Measurements from ENCODE around the gene REC8.

The REC8 gene

GRCh38 chr14:24160499-24160849 lies 11.4 kb upstream of the REC8 start:
- DNase-seq, result no peak

DNA sequence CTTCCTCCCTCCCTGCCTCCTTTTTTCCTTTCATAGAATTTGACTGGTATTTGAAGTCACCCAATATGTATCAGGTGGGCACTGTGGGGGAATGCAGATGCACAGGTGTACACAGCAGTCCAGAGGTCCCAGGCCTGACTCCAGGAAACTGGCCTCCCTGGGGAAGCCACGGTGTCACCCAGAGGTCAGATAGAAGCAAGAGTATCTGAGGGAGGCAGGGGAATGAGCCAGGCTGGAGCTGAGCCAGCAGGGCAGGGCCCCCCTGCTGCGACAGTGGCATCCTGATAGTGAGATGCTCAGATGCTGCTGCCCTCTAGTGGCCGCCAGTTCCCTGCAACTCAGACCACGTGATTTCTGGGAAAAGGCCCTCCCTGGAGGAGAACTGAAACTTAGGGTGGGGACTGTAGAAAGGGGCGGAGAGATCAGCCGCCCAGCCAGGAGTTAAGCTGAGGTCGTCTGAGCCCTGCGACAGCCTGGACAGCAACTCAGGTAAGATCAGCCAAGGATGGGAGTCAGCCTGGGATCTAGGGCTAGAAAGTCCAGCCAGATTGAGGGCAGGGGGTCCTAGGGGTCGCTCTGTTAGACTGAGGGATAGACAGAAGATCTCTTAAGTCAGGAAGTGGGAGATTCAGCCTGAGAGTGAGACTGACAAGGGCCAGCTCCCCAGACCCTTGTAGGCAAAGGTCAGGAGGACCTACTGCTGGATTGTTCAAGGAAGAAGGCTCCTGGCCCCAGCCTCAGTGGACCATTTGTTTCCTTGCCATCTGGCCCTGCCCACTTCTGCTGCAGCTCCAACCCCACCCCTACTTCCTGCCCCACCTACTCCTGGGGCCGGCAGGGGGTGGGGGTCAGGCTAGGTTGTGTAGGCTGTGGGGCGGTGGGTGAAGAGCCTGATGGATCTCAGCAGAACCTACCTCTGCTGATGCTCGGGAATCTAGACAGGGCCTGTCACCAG lies 10.8 kb upstream of the REC8 start, which contains the start of gene IRF9:
Gene IRF9 (plus strand): TSS at position 416 of the 955 bp plus-strand sequence. CDS start 880 bp downstream, outside the sequence.
- DNase-seq, result peak; percentile 98

GRCh38 chr14:24162093-24162492 lies 9.8 kb upstream of the REC8 start:
- DNase-seq, result no peak

DNA sequence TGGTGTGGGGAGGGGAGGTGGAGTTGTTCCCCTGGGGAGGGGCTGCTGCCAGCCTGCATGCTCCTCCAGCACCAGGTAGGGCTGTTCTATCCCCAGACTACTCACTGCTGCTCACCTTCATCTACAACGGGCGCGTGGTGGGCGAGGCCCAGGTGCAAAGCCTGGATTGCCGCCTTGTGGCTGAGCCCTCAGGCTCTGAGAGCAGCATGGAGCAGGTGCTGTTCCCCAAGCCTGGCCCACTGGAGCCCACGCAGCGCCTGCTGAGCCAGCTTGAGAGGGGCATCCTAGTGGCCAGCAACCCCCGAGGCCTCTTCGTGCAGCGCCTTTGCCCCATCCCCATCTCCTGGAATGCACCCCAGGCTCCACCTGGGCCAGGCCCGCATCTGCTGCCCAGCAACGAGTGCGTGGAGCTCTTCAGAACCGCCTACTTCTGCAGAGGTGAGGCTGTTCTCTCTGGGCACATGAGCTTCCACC lies 7.3 kb upstream of the REC8 start:
- no peak for DNase-seq

DNA sequence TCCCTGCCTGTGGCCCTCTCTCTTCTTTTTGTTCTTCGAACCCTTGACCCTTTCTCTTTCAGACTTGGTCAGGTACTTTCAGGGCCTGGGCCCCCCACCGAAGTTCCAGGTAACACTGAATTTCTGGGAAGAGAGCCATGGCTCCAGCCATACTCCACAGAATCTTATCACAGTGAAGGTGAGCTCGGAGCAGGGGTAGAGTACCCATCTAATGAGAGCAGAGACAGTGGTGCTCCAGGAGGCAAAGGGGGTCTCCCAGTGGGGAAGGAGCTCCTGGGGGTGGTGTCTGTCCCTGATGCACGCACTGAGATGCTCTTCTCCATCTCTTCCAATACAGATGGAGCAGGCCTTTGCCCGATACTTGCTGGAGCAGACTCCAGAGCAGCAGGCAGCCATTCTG lies 6.1 kb upstream of the REC8 start:
- no peak for DNase-seq

DNA sequence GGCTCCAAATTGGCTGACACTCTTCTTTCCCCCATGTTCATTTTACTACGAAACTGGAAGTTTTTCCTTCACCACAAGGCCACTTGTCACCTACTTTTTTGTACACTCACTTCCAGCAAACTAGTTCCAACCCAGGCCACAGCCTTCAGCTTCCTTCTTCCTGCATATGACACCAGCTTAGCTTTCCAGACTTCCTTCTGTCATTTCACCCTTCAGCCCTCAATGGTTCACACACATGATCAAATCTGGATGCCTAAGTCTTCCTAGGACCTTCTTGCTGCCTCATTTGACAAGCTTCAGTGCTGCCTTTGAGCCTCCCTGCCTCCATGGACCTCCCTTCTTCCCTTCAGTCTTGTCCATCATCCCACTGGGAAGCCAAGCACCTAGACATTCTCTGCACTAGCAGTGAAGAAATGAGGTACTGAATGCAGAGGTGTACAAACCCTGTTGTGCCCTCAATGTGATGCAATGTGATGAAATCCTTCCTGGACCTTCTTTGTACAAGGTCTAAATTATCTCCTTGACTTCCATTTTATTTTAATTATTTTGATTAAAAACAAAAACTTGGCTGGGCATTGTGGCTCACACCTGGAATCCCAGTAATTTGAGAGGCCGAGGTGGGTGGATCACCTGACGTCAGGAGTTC lies 4.3 kb upstream of the REC8 start:
- no peak for DNase-seq

GRCh38 chr14:24172261-24172860 lies 481 bp downstream of the REC8 start:
- no peak for DNase-seq

GRCh38 chr14:24172871-24173281 lies 996 bp downstream of the REC8 start:
- no peak for DNase-seq

DNA sequence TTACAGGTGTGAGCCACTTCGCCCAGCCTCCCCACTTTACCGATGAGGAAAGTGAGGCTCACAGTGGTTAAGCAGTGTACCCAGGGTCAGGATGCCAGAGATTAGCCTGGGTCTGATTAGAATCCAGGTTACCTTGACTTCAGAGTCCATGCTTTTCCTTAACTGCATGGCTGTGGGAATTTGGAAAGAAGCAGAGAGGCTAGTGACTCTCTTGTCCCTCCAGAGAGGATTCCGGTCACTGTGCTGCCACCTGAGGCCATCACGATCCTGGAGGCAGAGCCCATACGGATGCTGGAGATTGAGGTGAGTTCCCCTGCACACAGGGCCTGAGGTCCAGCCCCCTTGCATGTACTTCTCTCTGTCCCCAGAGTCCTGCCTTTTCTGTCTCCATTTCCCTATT lies 4.7 kb downstream of the REC8 start:
- no peak for DNase-seq

GRCh38 chr14:24177041-24177825 lies 5.4 kb downstream of the REC8 start:
- DNase-seq, result no peak

GRCh38 chr14:24177891-24178290 lies 6.0 kb downstream of the REC8 start:
- DNase-seq, result no peak

DNA sequence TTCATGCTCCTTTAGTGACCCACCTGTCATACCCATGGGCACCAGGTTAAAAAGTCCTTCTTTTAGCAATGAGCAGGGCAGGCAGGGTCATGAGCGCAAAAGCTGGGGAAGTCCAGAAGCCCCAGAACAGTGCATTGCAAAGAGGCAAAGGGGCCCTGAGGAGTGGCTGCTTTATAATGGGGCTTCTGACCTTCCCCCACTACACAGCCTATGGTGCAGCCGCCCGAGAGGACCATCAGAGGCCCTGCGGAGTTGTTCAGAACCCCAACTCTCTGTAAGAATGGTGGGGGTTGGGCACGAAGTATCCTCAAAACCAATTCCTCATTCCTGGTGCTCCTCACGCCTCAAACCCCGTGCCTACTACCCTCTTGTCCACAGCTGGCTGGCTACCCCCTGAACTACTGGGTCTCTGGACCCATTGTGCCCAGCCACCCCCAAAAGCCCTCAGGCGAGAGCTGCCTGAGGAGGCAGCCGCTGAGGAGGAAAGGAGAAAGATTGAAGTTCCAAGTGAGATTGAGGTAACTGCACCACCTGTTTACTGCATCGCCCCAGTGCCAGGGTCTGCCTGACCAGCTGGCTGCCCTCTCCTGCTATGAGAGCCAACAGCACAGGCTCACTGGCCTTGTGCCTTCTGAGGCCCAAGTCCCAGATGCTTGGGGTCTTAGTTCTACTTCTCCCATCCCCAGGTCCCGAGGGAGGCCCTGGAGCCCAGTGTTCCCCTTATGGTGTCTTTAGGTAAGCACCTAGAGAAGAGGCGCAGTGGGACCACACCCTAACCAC lies 6.7 kb downstream of the REC8 start:
- no peak for DNase-seq

- no peak for DNase-seq
Observed at GRCh38 chr14:24179294-24179960, 7.5 kb downstream of the REC8 start.

GRCh38 chr14:24179961-24180796 lies 8.3 kb downstream of the REC8 start:
- DNase-seq, result no peak

DNA sequence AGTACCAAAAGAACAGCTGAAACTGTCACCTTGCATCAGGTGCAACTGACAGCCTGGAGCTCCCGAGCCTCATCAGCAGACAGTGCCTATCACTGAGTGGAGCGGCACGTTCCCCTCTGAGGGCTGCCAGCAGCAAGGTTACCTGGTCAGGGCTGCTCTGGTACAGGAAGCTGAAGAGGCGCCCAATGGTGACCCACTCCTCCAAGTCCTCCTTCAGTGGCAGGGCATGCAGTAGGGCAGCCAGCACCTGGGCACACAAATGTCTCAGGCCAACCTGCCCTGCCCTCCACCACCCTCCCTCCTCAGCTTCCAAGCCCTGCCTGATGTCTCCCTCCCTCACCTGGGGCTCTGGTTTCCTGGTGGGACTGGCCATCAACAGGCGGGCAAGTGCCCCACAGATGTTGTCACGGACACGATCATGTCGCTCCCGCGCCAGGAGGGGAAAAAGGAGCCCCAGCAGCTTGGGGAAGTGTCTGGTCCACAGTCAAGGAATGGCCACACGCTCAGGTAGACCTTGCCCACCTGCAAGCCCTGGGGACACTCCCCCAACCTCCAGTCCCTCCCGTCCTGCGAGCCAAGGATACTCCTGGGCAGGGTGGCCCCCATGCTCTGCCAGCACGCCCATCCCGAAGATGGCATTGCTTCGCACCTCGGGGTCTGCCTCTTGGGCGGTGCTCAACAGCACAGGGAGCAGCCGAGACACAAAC lies 9.6 kb downstream of the REC8 start:
- no peak for DNase-seq

GRCh38 chr14:24182110-24182882 lies 10.4 kb downstream of the REC8 start:
- DNase-seq, result no peak

DNA sequence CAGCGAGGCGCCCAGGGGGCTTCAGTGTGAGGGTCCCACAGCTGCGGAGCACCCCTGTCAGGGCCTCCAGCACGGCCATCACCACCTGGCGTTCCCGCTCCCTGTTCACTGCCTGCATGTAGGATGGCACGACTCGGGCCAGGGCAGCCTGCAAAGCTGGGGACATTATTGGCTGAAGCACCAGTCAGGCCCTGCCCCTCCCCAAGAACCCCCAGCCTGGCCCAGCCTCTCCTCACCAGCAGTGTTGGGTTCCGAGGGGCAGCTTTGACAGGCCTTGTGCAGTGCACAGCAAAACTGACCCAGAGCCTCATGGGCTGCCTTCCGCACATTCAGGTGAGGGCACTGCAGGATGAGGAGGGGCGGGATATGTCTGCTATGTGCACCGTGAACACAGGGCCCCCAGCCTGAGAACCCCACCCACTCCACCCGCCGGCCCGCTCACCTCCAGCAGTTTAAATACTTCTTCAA lies 11.2 kb downstream of the REC8 start:
- DNase-seq, result no peak

GRCh38 chr14:24184104-24184970 lies 12.5 kb downstream of the REC8 start:
- no peak for DNase-seq
